ENCODE measurements around the gene ZSCAN26. TPM values are rescaled to one million over a fixed set of nuclear protein-coding genes. Genes with fewer than 3 reads are reported as not detected.

Gene ZSCAN26
- total and polyA plus RNA-seq, 2 experiments from 2014 or later: 15.0 to 17.5 TPM

GRCh38 chr6:28226460-28226859 is 40.5 kb upstream of the ZSCAN26 start:
- Histone ChIP-seq H3K79me2 (ENCODE audit: insufficient read depth) (peaks cover 26% of the 10 kb centered on the region), H3K4me1 (ENCODE audit: insufficient read depth) (peaks cover 15% of the 10 kb centered on the region), H3K36me3 (ENCODE audit: low read depth) (peaks cover 13% of the 10 kb centered on the region), H3K9ac (peak overlapping the region; percentile 84; the same call in 1 of the 2 replicates), H3K27me3 (replicated peaks; ENCODE audit: insufficient read depth) (no peaks in the 10 kb centered on the region), H3K9me3 (ENCODE audit: low read depth) (no peaks in the 10 kb centered on the region), H3K9me2 (ENCODE audit: insufficient read depth) (no peaks in the 10 kb centered on the region), H3F3A (ENCODE audit: insufficient read depth) (no peaks in the 10 kb centered on the region), H4K20me1 (ENCODE audit: insufficient read depth) (no peaks in the 10 kb centered on the region), H3K4me2 (ENCODE audit: unreplicated experiment) (peak overlapping the region; percentile 96), H2AFZ (no peak overlapping the region), H3K27ac (no peak overlapping the region), H3K4me3 (peak overlapping the region; percentile 96; the same call in 1 of the 2 replicates)
- TF ChIP-seq EZH2 (IDR thresholded peaks at IDR 0.05; ENCODE audit: insufficient read depth, poor library complexity, severe bottlenecking) (no peak), EZH2phosphoT487 (IDR thresholded peaks at IDR 0.05; ENCODE audit: insufficient read depth, low read depth) (no peak)
- DNase-seq: no peak
- in situ Hi-C loops (cut with MboI): no loop called here
- 98 to 100% methylated on average over 2 of the region's 2 CpGs for WGBS, 2 experiments (ENCODE audit: low coverage in 1 of 2, low lambda C conversion rate in 2 of 2, missing lambda C conversion rate in 2 of 2)

GRCh38 chr6:28232785-28233184 is 34.2 kb upstream of the ZSCAN26 start:
- no peak overlapping the region for H3K9ac ChIP-seq
- H3K27me3 ChIP-seq (replicated peaks; ENCODE audit: insufficient read depth): no peaks in the 10 kb centered on the region
- no peak overlapping the region for H3K27ac ChIP-seq

DNA sequence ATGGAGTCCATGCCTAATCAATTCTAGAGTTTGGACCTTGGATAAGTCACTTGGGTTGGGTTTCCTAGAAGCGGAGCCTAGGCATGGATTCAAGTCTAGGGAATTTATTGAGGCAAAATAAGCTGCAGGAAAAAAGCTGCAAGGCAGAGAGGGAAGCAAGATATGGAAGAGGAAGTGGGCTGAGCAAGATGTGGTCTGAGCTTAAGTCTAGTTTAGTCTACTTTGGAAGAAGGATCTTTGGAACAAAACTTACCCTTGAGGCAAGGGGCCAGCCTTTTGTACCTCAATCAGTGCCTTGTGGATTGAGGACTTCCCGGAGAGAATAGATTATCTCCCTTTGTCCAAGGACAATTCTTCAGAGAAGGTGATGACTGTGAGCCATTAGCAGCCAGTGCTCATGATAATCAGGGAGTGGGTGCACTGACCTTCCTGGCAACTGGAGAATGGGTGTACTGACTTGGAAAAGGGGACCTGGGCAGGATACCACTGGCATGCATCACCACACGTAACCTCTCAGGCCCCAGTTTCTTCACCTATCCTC is 31.0 kb upstream of the ZSCAN26 start:
- no peaks in the 10 kb centered on the region for H4K20me1 ChIP-seq (ENCODE audit: insufficient read depth)
- H3K4me1 ChIP-seq (ENCODE audit: insufficient read depth): no peaks in the 10 kb centered on the region
- no peak overlapping the region for H3K9ac ChIP-seq
- H3K36me3 ChIP-seq (ENCODE audit: low read depth): 0 out of 2 replicates have a peak, but pooled peaks cover 8% of the 10 kb centered on the region
- no peak overlapping the region for H3K27ac ChIP-seq
- no peak overlapping the region for H3K4me2 ChIP-seq (ENCODE audit: unreplicated experiment)
- H3K27me3 ChIP-seq (replicated peaks; ENCODE audit: insufficient read depth): no peaks in the 10 kb centered on the region
- no peaks in the 10 kb centered on the region for H3K9me2 ChIP-seq (ENCODE audit: insufficient read depth)
- H3K79me2 ChIP-seq (ENCODE audit: insufficient read depth): no peaks in the 10 kb centered on the region
- no peak for DNase-seq
- WGBS, 2 experiments (ENCODE audit: low coverage in 1 of 2, low lambda C conversion rate in 2 of 2, missing lambda C conversion rate in 2 of 2): 98 to 100% methylated on average over 3 of the region's 3 CpGs
- no peaks in the 10 kb centered on the region for H3F3A ChIP-seq (ENCODE audit: insufficient read depth)
- no peaks in the 10 kb centered on the region for H3K9me3 ChIP-seq (ENCODE audit: low read depth)
- H2AFZ ChIP-seq: no peak overlapping the region
- in situ Hi-C loops (cut with MboI): no loop called here
- H3K4me3 ChIP-seq: no peak overlapping the region
- no peak for TF ChIP-seq EZH2 (IDR thresholded peaks at IDR 0.05; ENCODE audit: insufficient read depth, poor library complexity, severe bottlenecking)
- TF ChIP-seq EZH2phosphoT487 (IDR thresholded peaks at IDR 0.05; ENCODE audit: insufficient read depth, low read depth): no peak

More at GRCh38 chr6:28232785-28233184, 34.2 kb upstream of the ZSCAN26 start:
- H3K79me2 ChIP-seq (ENCODE audit: insufficient read depth): no peaks in the 10 kb centered on the region
- 92 to 94% methylated on average over 11 of the region's 11 CpGs for whole genome bisulfite sequencing, 2 experiments (ENCODE audit: low coverage in 1 of 2, low lambda C conversion rate in 2 of 2, missing lambda C conversion rate in 2 of 2)
- no peaks in the 10 kb centered on the region for H3K9me3 ChIP-seq (ENCODE audit: low read depth)
- no peaks in the 10 kb centered on the region for H3K9me2 ChIP-seq (ENCODE audit: insufficient read depth)
- no peaks in the 10 kb centered on the region for H3K4me1 ChIP-seq (ENCODE audit: insufficient read depth)
- H4K20me1 ChIP-seq (ENCODE audit: insufficient read depth): no peaks in the 10 kb centered on the region
- H3K36me3 ChIP-seq (ENCODE audit: low read depth): peaks cover 20% of the 10 kb centered on the region
- H3K4me3 ChIP-seq: no peak overlapping the region
- DNase-seq: no peak
- TF ChIP-seq EZH2phosphoT487 (IDR thresholded peaks at IDR 0.05; ENCODE audit: insufficient read depth, low read depth) (no peak), EZH2 (IDR thresholded peaks at IDR 0.05; ENCODE audit: insufficient read depth, poor library complexity, severe bottlenecking) (no peak)
- in situ Hi-C loops (cut with MboI): no loop called here
- no peaks in the 10 kb centered on the region for H3F3A ChIP-seq (ENCODE audit: insufficient read depth)
- no peak overlapping the region for H2AFZ ChIP-seq
- H3K4me2 ChIP-seq (ENCODE audit: unreplicated experiment): no peak overlapping the region

DNA sequence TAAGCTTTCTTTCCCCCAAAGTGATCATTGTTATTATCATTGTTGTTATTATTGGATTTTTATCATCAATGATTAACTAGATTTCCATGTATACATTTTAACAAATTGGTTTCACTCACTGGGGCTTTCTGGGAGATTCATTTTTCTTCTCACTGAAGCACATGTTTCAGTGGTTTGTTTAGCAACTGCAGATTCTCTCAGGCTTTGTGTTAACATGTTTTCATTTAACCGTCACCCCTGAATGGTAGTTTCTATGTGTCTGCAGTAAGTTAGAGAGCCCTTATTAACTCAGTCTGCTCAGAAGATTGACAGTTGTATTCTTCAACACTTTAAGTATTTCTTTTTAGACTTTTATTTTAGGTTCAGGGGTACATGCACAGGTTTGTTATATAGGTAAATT is 27.3 kb upstream of the ZSCAN26 start:
- no peak overlapping the region for H2AFZ ChIP-seq
- DNase-seq: no peak
- H3F3A ChIP-seq (ENCODE audit: insufficient read depth): no peaks in the 10 kb centered on the region; the same call in 1 of the 2 replicates
- H3K4me3 ChIP-seq: no peak overlapping the region
- H3K9me3 ChIP-seq (ENCODE audit: low read depth): no peaks in the 10 kb centered on the region
- no peaks in the 10 kb centered on the region; the same call in 1 of the 2 replicates for H3K36me3 ChIP-seq (ENCODE audit: low read depth)
- H3K4me2 ChIP-seq (ENCODE audit: unreplicated experiment): no peak overlapping the region
- H3K9me2 ChIP-seq (ENCODE audit: insufficient read depth): no peaks in the 10 kb centered on the region
- H3K27ac ChIP-seq: no peak overlapping the region
- H3K27me3 ChIP-seq (replicated peaks; ENCODE audit: insufficient read depth): no peaks in the 10 kb centered on the region
- 43 to 44% methylated on average over 1 of the region's 1 CpG for WGBS, 2 experiments (ENCODE audit: low coverage in 1 of 2, low lambda C conversion rate in 2 of 2, missing lambda C conversion rate in 2 of 2)
- H4K20me1 ChIP-seq (ENCODE audit: insufficient read depth): no peaks in the 10 kb centered on the region
- in situ Hi-C loops (cut with MboI): no loop called here
- H3K9ac ChIP-seq: no peak overlapping the region
- no peaks in the 10 kb centered on the region for H3K4me1 ChIP-seq (ENCODE audit: insufficient read depth)
- H3K79me2 ChIP-seq (ENCODE audit: insufficient read depth): no peaks in the 10 kb centered on the region
- TF ChIP-seq EZH2phosphoT487 (IDR thresholded peaks at IDR 0.05; ENCODE audit: insufficient read depth, low read depth): no peak
- TF ChIP-seq EZH2 (IDR thresholded peaks at IDR 0.05; ENCODE audit: insufficient read depth, poor library complexity, severe bottlenecking): no peak

Measured in GM23248 (cell line).